ENCODE data around the gene LRP1B.

The LRP1B gene

DNA sequence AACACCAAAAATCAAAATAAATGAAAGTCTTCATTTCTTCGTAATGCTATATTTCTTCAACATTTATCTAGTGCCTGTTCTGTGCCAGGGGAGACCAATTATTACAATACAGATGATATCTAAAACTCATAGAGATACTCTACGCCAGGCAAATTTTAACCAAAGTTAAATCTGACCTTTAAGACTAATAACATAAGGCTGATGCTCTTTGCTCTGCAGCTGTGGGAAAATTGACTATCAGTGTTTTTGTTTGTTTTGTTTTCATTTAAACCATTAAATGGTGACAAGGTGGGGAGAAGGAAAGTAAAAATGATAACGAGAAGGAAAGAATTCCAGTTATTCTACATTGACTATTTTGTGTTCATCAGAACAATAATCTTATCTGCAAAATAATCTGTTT lies 406.4 kb downstream of the LRP1B start (continued):
- TF ChIP-seq ZNF70 (CRISPR knock-in tag; IDR thresholded peaks at IDR 0.05) (no peak), PPARA (CRISPR knock-in tag; IDR thresholded peaks at IDR 0.05; ENCODE audit: borderline replicate concordance) (no peak), TOX (CRISPR knock-in tag; IDR thresholded peaks at IDR 0.05; ENCODE audit: borderline replicate concordance) (no peak)
- TF ChIP-seq, protein P1, sequence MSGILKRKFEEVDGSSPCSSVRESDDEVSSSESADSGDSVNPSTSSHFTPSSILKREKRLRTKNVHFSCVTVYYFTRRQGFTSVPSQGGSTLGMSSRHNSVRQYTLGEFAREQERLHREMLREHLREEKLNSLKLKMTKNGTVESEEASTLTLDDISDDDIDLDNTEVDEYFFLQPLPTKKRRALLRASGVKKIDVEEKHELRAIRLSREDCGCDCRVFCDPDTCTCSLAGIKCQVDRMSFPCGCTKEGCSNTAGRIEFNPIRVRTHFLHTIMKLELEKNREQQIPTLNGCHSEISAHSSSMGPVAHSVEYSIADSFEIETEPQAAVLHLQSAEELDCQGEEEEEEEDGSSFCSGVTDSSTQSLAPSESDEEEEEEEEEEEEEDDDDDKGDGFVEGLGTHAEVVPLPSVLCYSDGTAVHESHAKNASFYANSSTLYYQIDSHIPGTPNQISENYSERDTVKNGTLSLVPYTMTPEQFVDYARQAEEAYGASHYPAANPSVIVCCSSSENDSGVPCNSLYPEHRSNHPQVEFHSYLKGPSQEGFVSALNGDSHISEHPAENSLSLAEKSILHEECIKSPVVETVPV (CRISPR knock-in tag; IDR thresholded peaks at IDR 0.05): no peak
- TF ChIP-seq, protein P2, sequence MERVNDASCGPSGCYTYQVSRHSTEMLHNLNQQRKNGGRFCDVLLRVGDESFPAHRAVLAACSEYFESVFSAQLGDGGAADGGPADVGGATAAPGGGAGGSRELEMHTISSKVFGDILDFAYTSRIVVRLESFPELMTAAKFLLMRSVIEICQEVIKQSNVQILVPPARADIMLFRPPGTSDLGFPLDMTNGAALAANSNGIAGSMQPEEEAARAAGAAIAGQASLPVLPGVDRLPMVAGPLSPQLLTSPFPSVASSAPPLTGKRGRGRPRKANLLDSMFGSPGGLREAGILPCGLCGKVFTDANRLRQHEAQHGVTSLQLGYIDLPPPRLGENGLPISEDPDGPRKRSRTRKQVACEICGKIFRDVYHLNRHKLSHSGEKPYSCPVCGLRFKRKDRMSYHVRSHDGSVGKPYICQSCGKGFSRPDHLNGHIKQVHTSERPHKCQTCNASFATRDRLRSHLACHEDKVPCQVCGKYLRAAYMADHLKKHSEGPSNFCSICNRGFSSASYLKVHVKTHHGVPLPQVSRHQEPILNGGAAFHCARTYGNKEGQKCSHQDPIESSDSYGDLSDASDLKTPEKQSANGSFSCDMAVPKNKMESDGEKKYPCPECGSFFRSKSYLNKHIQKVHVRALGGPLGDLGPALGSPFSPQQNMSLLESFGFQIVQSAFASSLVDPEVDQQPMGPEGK (CRISPR knock-in tag; IDR thresholded peaks at IDR 0.05; ENCODE audit: borderline replicate concordance): no peak

DNA sequence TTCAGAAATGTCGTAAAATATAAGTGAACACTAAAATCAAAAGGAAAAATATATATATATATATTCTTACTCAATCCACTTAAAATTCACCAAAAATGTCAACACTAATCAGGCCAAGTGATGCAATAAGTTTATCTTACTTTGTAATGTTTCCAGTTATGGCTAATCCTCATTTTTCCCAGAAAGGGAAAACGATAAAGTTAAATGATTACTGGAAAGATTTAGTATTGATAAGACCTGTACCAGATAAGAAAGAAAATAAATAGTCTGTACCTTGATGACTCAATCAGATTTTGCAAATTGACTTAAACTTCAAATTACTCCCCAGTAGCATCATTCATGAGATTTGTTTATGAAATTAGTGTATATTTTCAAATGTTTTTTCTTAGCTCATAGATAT lies 407.0 kb downstream of the LRP1B start:
- TF ChIP-seq GLIS3 (CRISPR knock-in tag; IDR thresholded peaks at IDR 0.05): no peak
- TF ChIP-seq ZNF70 (CRISPR knock-in tag; IDR thresholded peaks at IDR 0.05): no peak
- TF ChIP-seq, protein P1 (CRISPR knock-in tag; IDR thresholded peaks at IDR 0.05): no peak
- TF ChIP-seq ISL1 (CRISPR knock-in tag; IDR thresholded peaks at IDR 0.05): no peak
- ATAC-seq: no peak

DNA sequence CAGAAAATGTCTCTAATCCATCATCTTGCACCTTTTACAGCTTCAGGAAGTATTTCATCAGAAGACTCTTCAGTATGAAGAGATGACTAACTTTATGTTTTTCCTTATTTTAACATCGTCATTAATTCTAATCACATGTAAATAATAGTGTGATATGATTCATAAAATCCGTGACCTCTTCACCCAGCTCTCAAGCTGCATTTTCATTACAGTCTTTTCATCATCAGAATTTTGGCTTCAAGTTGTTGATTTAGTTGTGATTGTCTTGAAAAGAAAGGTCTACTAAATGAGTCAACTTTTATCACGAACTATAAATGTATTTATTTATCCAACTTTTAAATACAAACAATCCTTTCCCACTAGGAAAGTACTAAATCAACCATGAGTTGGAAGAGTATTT lies 410.3 kb downstream of the LRP1B start:
- ATAC-seq: no peak
- TF ChIP-seq ARNTL (CRISPR knock-in tag; IDR thresholded peaks at IDR 0.05; ENCODE audit: borderline replicate concordance, low read depth) (no peak), CSDC2 (CRISPR knock-in tag; IDR thresholded peaks at IDR 0.05) (no peak), ZNF8 (CRISPR knock-in tag; IDR thresholded peaks at IDR 0.05) (no peak), SNAI2 (CRISPR knock-in tag; IDR thresholded peaks at IDR 0.05) (no peak), GLIS3 (CRISPR knock-in tag; IDR thresholded peaks at IDR 0.05) (no peak), RARB (CRISPR knock-in tag; IDR thresholded peaks at IDR 0.05) (no peak), ZNF565 (CRISPR knock-in tag; conservative IDR thresholded peaks at IDR 0.05; ENCODE audit: low read depth) (no peak), OSR1 (CRISPR knock-in tag; IDR thresholded peaks at IDR 0.05) (no peak), ESRRG (CRISPR knock-in tag; IDR thresholded peaks at IDR 0.05) (no peak), ISL1 (CRISPR knock-in tag; IDR thresholded peaks at IDR 0.05) (no peak), BACH2 (CRISPR knock-in tag; IDR thresholded peaks at IDR 0.05; ENCODE audit: borderline replicate concordance) (no peak)
- TF ChIP-seq, protein P2 (CRISPR knock-in tag; IDR thresholded peaks at IDR 0.05; ENCODE audit: borderline replicate concordance): no peak
- TF ChIP-seq, protein P1 (CRISPR knock-in tag; IDR thresholded peaks at IDR 0.05): no peak

DNA sequence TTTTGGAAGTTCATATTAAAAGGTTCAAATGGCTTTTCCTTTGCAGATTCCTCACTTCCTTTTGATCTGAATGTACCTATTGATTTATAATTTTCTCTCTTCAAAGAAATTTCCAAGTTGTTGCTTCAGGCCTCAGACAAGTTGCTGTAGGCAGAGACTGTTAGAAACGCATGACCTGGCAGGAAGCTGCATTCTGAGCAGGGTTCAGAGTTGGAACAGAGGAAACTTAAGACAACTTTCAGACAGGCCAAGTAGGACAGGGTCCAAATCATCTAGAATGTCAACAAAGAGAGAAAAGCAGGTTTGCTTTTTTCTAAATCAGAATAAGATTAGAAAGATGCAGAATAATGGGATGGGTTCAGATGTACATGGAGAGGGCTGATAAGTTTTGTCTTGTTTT lies 416.3 kb downstream of the LRP1B start:
- no peak for ATAC-seq
- no peak for TF ChIP-seq OSR1 (CRISPR knock-in tag; IDR thresholded peaks at IDR 0.05)
- TF ChIP-seq PPARA (CRISPR knock-in tag; IDR thresholded peaks at IDR 0.05; ENCODE audit: borderline replicate concordance): no peak
- TF ChIP-seq RARB (CRISPR knock-in tag; IDR thresholded peaks at IDR 0.05): no peak
- no peak for TF ChIP-seq ESRRG (CRISPR knock-in tag; IDR thresholded peaks at IDR 0.05)
- TF ChIP-seq, protein P2 (CRISPR knock-in tag; IDR thresholded peaks at IDR 0.05; ENCODE audit: borderline replicate concordance): no peak
- TF ChIP-seq, protein P3, sequence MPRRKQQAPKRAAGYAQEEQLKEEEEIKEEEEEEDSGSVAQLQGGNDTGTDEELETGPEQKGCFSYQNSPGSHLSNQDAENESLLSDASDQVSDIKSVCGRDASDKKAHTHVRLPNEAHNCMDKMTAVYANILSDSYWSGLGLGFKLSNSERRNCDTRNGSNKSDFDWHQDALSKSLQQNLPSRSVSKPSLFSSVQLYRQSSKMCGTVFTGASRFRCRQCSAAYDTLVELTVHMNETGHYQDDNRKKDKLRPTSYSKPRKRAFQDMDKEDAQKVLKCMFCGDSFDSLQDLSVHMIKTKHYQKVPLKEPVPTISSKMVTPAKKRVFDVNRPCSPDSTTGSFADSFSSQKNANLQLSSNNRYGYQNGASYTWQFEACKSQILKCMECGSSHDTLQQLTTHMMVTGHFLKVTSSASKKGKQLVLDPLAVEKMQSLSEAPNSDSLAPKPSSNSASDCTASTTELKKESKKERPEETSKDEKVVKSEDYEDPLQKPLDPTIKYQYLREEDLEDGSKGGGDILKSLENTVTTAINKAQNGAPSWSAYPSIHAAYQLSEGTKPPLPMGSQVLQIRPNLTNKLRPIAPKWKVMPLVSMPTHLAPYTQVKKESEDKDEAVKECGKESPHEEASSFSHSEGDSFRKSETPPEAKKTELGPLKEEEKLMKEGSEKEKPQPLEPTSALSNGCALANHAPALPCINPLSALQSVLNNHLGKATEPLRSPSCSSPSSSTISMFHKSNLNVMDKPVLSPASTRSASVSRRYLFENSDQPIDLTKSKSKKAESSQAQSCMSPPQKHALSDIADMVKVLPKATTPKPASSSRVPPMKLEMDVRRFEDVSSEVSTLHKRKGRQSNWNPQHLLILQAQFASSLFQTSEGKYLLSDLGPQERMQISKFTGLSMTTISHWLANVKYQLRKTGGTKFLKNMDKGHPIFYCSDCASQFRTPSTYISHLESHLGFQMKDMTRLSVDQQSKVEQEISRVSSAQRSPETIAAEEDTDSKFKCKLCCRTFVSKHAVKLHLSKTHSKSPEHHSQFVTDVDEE (CRISPR knock-in tag; IDR thresholded peaks at IDR 0.05): no peak
- TF ChIP-seq TCF4 (CRISPR knock-in tag; IDR thresholded peaks at IDR 0.05; ENCODE audit: borderline replicate concordance): no peak
- no peak for TF ChIP-seq ISL1 (CRISPR knock-in tag; IDR thresholded peaks at IDR 0.05)
- no peak for TF ChIP-seq ZNF8 (CRISPR knock-in tag; IDR thresholded peaks at IDR 0.05)
- TF ChIP-seq, protein P1 (CRISPR knock-in tag; IDR thresholded peaks at IDR 0.05): no peak

All from SK-N-SH treated with all-trans-retinoic acid at 6 μM for 48 hours (cell line).